Fibroblast of skin of left quadriceps (primary cell): Measurements from ENCODE around the gene CSNK2A1.
"Not testable (repeated sequence)": the region's sequence is repeated elsewhere in the genome, so short reads cannot be mapped to it uniquely, and the experiment has no call there.

Experiments
- DNase-seq, 2 experiments: peaks; one replicate each; pipeline ENCODE4 v3.0.0-alpha.2; 2013; ENCODE audit warnings: low read depth in 2 of 2

CSNK2A1 gene

DNA sequence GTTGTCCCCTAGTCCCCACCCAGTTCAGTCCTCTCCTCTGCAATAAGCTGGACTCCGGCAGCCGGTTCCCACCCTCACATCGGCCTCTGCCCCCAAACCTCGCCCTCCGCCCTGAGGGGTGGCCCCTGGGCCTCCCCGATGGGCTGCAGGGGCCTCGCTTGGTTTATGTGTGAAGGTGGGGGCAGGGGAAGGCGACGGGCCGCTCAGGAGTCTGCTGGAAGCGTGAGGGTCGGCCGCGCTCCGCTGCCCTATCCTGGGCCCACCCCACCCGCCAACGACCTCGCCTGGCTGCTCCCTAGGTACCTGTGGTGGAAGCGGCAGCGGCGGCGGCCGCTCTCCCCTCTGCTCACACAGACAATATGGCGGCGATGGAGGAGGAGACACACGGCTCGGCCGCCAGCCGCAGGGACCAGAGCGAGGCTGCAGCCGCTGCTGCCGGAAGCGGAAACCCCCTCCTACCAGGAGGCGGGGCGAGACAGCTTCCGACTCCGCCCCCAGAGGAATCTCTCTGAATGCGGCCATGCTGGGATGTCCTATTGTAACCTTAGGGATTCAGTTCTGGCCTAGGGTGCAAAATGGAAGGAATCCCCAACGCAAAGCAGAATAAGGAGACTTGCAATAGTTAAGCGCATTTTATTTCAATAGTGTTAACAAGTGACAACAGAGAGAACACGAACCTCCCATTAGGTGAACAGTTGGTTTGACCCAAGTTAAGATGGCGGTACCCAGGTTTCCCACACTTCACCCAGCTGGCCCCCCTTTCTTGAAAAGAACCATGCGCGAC is at the start of gene CSNK2A1:
Gene CSNK2A1 (minus strand): TSS at position 422 of the 784 bp plus-strand sequence. CDS start 35,239 bp downstream, outside the sequence.
- peak; percentile 90 to 93 for DNase-seq

DNA sequence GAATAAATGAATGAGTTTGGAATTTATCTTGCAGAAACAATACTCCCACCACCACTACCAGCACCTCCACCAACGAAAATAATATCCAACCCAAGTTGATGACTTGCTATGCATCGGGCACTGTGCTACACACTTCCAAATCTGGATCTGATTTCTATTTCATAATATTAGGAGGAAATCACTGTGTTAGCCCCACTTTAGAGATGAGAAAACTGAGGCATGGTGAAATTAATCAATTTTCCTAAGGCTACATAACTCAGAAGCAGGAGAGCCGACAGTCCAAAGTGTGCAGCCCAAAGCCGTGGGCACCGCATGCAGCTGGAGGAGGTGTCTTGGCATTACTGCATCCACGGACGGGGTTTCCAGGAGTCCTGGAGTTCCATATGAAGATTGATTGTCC is 48.9 kb upstream of the CSNK2A1 start:
- no peak for DNase-seq

DNA sequence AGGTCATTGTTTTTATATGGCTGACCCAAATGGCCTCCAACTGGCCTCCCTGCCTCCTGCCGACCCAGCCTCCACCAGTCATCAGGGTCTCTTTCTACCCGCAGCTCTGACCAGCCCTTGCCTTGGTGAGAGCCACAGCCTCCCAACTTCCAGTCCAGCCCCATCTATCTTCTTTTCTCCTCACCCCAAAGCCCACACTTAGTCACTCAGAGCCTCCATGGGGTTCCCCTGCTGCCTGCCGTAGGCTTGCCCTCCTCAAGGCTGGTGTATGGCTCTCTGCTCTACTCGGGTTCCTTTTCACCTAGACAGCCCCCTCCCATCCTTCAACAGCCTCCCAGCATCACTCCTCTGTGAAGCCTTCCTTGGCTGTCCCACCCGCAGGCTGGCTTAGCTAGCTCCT is 48.4 kb upstream of the CSNK2A1 start:
- no peak for DNase-seq

DNA sequence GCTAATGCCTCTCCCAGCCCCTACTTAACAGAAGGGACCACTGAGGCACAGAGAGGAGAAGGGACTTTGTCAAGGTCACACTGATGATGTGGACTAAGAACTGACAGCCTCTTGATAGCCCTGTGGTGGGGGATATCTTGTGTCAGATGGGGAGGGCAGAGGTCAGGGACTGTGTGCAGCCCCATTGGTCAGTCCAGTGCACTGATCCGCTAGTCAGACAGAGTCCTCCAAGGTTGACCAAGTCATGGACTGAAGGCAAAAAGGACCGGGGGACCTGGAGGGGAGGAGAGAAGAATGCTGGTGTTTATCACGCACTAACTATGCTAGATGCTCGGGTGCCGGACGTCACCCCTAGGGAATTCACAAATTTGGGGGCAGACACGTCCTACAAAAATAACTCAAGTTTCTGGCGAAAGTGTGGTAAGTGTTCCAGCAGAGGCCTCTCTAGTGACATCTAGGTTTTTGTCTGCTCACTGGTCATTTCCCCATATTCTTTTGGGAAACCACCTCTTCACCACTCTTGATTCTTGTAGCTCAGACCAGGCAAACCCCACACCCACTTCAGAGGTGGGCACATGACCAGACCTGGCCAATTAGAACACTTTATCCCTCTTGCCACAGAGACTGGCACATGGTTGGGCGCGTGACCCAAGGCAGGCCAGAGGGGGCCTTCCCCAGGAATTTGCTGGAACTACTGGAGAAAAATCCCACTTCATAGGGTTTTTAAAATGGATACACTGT is 45.5 kb upstream of the CSNK2A1 start:
- no peak for DNase-seq

DNA sequence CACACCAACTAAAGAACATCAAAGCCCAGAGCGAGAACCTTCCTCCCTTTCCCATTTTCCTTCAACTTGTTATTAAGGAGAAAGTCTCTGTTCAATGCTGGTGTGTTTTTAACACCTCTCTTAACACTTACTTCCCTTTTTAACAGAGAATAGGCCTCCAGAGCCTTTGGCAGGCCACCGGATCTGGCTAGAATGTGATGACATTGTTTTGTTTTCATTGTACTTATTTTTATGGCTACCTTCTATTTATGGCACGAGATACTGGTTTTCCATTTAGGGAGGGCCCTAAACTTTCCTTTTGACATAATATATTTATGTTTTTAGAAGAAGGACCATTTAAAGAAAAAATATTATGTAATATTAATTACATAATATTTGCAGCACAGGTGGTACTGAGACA is 44.9 kb upstream of the CSNK2A1 start:
- no peak for DNase-seq

DNA sequence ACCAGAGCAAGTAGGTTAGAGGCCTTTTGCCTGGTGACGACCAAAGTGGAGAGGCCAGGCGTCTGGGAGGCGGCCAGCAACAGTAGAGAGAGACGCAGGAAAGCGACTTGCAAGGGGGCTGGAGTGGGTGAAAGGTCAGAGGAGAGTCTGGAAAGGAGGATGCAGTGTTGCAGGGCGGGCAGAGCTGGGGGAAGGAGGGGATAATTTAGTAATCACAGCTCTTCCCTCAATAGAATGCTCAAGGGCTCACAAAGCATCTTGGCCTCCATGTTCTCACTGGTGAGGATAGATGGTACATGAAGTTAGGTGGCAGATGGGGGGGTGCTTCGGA is 41.3 kb upstream of the CSNK2A1 start:
- no peak for DNase-seq

DNA sequence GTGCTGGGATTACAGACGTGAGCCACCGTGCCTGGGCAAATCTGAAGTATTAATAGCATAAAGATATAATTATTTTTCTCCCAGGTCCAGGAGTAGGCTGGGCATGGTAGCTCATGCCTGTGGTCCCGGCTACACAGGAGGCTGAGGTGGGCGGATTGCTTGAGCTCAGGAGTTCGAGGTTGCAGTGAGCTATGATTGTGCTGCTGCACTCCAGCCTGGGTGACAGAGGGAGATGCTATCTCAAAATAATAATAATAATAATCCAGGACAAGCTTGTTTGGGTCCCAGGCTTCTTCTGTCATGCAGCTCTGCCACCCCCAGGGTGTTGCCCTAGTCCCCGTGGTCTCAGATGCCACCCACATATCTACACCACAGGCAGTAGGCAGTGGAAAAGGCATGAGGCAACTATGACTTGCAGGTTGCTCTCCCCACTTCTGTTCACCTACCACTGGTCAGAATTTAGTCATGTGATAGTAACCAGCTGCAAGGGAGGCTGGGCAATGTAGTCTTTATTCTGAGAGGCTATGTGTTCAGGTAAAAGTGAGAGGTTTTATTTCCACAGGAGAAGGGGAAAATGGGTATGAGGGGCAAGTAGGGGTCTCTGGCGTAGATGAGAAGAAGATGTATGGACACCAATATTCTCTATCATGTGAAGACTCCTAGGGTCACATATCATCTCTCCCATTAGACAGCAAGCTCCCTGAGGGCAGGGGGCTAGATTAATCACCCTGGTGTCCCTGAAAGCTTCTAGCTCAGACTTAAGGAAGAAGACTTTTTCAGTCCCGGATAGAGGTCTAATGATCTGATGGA is 40.8 kb upstream of the CSNK2A1 start:
- DNase-seq = no peak

DNA sequence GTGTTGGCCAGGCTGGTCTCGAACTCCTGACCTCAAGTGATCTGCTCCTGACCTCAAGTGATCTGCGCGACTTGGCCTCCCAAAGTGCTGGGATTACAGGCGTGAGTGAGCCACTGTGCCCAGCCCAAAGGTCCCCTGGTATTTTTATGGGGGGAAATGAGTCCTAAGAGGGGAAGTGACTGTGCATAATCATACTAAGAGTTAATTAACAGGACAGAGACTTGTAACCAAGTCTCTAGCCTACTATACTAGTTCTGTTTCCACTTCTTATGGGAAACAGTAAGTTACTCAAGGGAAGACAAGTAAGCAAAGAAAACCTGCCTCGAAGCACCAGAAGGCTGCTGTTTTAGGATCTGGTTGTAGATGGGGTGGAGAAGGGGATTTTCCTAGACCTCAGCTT is 38.6 kb upstream of the CSNK2A1 start:
- no peak for DNase-seq

DNA sequence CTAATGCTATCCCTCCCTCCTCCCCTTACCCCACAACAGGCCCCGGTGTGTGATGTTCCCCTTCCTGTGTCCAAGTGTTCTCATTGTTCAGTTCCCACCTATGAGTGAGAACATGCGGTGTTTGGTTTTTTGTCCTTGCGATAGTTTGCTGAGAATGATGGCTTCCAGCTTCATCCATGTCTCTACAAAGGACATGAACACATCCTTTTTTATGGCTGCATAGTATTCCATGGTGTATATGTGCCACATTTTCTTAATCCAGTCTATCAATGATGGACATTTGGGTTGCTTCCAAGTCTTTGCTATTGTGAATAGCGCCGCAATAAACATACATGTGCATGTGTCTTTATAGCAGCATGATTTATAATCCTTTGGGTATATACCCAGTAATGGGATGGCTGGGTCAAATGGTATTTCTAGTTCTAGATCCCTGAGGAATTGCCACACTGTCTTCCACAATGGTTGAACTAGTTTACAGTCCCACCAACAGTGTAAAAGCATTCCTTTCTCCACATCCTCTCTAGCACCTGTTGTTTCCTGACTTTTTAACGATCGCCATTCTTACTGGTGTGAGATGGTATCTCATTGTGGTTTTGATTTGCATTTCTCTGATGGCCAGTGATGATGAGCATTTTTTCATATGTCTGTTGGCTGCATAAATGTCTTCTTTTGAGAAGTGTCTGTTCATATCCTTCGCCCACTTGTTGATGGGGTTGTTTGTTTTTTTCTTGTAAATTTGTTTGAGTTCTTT is 35.5 kb upstream of the CSNK2A1 start:
- DNase-seq = not testable (repeated sequence)

DNA sequence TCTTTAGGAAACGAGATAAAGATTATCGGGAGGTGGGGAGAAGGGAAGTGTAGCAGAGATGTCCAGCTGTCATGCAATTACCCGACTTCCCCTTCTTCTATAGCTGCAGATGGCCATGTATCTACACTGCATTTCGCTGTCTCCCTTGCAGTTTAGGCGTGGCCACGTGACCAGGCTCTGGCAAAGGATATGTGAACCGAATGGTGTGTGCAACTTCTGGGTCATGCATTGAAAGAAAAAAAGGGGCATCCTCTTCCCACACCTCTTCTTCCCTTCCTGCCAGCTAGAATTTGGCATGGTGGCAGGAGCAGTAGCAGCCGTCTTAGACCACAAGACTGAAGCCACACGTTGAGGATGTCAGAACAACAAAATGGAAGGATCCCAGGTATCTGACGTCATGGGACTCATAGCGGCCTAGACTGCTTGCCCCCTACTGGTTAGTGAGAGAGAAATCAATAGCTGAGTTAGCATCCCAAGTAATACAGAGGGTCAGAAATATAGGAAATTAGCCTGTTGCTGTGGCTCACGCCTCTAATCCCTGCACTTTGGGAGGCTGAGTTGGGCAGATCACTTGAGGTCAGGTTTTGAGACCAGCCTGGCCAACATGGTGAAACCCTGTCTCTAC is 33.7 kb upstream of the CSNK2A1 start:
- no peak for DNase-seq

DNA sequence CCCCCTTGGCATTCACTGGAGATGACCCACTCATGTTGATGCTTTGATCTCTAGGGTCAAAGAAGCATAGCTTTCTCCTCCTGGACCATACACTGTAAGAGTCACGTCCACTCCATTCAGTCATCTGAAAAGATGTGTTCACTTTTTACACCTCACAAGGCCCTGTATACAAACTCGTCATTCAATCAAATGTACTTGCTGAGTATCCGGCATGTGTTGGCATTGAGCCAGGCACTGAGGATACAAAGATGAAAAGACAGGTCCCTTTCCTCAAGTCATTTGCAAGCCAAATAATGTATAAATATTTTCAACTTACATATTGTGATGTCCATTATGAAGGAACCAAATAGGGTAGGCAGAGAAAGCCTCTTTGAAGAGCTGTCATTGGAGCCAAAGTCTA is 32.6 kb upstream of the CSNK2A1 start:
- DNase-seq = no peak

DNA sequence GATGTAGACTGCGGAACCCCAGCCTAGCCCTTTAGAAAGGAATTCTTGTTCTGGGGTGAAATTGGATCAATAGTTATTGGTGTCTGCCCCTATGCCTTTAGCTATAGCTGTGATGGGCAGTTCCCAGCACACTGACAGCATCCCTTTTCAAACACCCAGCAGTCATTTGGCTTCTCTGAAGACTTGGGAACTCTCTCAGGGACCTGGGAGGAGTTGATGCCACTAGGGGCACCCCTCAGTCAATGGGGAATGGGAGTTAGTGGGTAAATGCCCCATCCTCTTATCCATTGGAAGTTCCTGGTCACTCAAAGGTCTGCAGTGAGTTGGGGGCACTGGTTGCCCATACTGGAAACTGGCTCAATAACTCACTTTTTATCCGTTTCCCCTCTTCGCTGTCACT is 31.6 kb upstream of the CSNK2A1 start:
- DNase-seq = no peak

DNA sequence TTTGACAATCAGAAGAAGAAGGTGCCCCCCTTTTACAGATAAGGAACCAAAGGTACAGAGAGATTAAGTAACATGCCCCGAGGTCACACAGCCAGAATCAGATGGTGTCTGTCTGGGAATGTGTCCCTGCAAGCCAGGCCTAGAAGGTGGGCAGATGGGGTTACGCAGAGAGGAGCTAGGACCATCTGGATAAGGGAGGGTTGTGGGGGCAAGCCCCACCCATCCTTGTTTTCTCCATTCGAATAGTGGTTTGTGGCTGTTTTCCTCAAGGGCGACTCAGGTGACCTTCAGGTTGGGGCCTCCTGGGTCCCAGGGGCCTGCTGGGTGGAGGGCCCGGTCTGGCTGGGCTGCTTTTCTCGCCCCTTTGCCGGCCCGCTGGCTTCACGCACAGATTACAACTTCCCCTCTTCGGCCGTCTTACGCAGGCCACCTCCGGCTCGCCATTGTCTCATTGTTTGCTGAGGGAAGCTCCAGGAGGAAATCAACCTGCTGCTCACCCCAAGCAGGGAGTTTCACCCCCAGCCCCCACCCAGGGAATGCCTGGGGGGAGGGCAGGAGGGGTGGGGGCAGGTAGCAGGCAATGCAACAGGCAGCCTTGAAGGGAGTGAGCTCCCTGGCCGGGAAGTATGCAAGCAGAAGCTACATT is 30.8 kb upstream of the CSNK2A1 start:
- no peak for DNase-seq

DNA sequence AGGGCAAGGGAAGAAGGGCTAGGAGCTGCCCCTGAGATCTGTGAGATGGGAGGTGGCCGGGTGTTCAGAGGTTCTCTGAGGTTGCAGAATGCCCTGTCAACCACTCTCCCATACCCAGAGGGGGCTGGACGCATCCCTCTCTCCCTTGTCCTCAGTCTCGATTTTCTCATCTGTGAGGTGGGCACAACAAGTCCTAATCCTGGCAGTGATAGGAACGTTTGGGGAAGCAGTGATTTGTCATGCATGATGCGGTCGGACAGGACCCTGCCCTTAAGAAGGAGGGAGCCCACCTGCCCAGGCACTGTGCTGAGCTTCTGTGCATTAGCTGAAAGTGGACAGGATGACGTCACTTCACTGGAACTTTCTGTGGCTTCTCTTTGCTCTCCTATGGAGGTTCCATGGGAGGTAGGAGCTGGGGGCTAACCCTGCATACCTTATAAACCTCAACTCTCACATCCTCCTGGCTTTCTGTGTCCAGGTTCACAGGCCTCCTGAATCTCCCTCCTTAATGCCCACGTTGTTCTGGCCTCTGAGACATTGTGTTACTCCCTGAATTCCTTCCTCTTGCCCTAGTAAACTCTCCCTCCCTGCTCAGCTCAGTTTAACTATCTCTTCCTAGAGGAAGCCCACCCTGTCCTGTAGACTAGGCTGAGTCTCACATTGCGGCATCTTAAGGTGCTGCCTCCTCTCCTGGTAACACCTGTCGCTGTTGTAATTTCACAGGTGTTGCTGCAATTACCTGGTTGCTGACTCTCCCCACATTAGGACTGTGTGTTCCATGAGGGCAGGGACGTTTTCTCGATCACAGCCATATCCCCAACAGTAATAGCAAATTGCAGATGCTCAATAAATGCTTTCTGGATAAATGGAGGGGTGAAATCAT is 30.1 kb upstream of the CSNK2A1 start:
- DNase-seq = no peak

DNA sequence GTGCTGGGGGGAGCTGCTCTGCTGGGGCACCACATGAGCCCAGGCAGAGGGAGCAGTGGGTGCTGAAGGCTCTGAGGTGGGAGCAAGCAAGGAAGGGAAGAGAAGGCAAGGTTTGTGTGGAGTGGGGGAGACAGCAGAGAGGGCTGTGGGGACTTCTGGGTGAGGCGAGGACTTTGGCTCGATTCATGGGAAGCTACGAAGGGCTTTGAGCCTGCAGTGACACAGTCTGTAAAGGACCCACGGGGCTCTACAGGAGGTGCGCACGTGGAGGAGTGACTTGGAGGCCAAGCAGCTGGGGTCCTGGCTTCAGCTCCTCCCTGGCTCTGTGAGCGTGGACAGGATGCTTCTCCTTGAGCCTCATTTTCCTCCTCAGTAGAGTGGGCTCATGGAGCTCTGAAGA is 29.1 kb upstream of the CSNK2A1 start:
- DNase-seq = no peak

DNA sequence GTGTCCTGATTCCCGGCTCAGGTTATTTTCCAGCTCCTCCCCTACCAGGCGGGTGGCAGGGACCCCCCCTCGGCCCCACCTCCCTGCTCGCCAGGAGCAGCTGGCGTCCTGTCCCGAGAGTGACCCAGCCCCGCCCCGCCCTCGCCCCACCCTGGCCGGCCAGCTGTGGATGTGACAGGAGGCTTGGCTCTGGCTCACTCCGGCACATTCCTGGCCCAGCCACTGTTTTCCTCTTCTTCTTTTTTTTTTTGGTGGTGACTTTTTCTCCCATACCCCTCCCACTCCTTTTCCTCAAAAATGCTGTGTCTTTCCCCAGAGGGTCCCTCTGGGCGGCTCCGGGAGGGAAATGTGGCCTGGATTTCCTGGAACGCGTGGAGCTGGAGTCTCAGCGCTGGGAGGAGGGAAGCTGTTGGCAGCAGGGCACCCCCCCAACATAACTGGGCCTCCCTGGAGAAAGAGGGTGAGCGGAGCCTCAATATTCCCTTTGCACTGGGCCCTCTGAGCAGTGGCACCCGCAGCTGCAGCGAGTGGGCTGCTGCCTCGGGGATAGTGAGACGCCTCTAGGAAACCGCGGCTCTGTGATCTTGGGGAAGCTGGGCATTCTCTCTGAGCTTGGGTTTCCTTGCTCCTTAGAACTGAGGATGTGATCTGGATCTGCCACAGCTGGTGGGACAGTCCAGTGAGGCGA is 28.3 kb upstream of the CSNK2A1 start:
- DNase-seq = peak in 1 of 2 experiments; percentile 1

DNA sequence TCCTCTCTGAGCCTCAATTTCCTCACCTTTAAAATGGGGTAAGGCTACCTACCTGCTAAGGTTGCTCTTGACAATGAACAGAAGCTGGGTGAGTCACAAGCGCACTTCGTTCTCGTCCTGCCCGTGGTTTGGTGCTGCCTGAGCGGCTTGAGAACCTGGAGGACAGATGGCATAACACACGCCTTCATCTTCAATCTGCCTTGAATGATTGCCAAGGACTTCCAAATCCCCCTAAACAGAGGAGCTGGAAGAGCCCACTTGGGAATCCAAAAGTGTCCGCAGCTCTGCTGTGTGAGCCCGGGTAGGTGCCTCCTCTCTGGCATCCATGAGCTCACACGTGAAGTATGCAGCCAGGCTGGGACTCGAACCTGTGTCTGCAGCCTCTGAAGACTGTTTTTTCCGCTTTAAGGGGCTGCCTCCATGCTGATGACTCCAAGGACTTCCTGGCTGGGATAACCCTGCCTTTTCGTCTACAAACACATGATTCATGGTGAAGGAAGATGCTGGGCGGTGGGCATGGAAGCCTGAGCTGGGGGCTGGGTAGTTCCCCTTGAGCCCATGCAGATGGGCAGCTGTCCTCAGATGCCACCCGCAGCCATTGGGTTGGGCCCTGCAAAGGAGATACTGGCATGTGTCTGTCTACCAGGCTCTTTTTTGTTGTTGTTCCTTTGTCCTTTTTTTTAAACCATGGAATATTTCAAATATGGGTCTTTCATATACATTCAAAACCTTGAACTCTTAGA is 25.3 kb upstream of the CSNK2A1 start:
- no peak for DNase-seq

DNA sequence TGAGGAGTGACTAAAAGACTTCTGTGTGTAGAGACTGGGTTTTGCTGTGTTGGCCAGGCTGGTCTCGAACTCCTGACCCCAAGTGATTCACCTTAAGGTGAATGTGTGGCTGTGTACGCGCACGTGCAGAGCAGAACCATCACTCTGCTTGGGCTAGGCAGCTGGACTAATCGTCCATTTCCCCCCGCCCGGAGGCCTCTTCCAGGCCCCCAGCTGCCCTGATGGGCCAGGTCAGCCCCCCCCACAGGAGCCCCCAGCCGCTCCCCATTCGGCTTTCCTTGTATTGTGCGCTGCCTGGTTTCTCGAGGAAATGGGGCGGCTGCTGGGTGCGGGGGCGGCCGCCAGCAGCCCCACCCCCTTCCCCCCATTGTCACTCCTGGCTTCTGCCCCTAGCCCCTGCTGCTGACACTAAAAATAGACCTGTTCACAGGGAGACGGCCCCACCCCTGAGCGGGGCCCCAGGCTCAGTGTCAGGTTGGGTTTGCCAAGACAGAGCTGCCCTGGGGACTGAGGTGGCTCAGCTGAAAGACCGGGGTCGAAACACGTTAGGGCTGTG is 24.6 kb upstream of the CSNK2A1 start:
- DNase-seq = no peak
